NK-92 (cell line): ENCODE measurements around the gene NKIRAS2.
"Not testable (repeated sequence)": the region's sequence is repeated elsewhere in the genome, so short reads cannot be mapped to it uniquely, and the experiment has no call there.

Experiments
- DNase-seq: peaks from one replicate; lab custom pipeline; 2025; ENCODE audit not compliant: unreplicated experiment; lab: John Stamatoyannopoulos, UW

NKIRAS2 gene

DNA sequence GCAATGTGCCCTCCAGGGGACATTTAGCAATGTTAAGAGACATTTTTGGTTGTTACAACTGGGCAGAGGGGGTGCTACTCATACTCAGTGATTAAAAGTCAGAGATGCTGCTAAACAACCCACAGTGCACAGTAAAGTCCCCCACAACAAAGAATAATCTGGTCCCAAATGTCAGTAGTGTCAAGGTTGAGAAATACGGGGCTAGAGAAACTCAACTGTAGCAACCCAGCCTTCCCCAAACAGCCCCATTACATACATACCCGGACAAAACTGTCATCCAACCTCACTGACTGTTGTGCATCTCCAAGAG lies 23.1 kb upstream of the NKIRAS2 start:
- DNase-seq = no peak

DNA sequence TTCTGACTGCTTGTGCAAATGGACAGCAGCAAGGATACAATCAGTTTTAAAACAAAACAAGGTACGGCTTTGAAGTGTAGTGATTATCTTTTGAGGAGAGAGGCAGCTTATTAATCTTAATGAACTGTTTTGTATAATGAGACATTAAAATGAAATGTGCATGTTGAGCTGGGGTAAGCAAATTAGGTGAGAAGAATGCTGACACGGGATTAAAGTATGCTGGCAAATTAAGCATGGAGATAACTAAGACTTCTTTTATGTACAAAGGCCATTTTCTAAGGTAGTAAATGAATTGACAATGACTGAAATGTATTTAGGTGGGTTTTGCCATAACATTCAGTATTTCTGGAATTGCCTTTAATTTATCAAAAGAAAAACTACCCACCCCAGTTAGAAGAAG lies 21.4 kb upstream of the NKIRAS2 start:
- DNase-seq = no peak

DNA sequence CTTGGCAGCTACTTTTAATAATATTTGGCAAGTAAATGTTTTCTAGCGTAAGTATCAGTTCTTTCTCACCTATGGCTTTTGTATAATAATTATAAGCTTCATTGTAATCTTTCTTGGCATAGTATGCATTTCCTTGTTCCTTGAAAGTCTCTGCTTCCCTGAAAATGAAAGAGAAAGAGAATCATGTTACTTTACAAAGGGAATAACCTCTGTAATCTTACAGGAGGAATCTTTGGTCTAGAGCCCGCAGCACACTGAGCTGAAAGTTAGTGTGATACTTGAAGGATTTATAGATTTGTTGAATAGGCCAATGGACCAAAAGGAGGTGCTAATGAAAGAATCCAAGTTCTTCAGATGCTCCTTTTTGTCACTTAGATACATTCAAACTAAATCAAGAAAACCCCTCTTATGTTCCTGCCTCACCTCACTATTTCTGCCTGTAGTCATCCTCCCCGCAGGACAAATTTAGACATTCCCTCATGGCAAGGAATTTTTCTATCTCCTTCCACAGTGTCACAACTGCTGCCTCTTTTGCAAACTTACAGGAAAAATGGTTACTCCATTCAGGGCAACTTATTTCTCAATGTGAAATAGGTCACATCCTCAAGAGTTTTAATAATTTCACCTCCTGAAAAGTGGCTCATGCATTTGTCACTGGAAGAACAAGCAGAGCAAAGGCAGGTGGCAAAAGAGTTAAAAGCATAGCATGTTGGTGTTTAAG lies 19.3 kb upstream of the NKIRAS2 start:
- DNase-seq = no peak

DNA sequence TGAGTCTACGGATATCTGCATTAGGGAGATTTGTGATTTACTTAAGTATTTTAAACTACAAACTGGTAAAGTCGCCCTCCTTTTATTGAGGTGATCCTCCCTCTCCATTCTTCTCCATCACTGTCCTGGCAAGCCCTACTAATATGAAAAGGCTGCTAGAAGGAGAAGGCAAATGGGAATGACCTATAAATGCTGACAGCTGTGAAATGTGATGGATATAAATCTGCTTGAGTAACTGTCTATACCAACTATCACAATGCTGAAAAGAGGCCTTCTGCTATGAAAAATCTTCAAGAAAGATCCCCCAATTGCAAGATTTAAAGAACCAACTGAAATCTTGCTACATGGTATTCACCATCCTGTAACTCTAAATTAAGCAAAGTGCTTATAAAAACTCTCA lies 18.2 kb upstream of the NKIRAS2 start:
- DNase-seq = no peak

DNA sequence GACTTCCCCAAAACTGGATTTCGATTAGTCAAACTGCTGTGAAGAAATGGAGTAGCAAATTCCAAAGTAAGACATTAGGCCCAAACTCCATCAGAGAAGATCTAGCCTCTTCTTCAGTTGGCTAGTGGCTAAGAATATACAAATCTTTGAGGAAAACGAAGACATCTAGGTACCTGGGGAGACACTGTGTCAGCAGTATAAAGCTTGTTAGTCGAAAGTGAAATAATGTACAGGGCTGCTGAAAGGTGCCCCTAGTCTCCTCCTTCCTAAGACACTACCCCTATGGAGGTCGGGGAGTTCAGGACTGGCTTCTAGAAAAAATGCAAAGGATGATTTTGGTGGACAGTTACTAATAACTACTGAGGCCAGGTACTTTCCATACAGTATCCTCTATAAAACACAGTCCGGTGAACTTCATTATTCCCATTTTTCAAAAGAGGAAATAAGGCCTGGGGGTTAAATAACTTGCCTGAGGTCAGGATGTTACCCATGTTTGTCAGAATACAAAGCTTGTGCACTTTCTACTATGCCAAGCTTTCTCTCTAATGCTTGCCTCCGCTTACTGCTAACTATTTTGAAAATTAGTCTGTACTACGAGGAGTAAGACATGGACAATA lies 17.6 kb upstream of the NKIRAS2 start:
- no peak for DNase-seq

DNA sequence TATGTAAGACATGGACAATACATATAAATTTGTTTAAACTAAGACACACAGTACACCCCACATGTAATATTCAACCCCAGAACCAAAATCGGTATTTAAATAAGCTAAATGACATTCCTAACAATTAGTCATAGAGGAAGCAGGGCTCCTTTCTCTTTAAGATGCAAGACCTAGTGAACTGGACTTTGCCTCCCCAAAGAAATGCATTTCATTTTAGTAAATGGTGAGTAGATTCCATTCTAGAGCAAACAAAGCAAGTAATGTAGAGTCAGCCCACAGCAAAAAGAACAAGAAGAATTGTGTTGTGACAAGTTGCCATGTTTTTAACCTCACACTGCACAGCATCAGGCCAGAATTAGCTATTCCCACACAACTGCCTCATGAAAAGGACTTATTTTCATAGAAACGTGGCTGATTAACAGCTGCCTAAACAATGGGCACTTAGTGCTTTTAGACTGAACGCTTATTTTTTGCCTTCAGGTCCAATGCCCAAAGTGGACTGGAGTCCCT lies 17.0 kb upstream of the NKIRAS2 start:
- DNase-seq = no peak

DNA sequence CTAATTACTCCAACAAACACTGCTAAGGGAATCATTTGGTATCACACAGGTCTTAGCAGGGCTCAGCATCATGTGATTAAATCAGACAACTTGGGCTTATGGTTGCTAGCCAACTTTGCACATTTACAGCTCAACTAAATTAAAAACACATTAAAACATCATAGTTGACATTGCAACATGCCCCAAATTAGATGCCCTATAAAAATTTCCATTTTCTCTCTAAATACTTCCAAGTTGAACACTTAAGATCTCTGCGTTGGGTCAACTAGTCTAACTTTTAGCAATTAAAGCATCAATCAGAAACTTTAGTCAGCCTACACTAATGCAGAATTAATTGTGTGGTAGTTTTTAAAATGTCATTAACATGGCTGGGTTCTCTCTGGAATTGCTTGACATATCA lies 14.7 kb upstream of the NKIRAS2 start:
- no peak for DNase-seq

DNA sequence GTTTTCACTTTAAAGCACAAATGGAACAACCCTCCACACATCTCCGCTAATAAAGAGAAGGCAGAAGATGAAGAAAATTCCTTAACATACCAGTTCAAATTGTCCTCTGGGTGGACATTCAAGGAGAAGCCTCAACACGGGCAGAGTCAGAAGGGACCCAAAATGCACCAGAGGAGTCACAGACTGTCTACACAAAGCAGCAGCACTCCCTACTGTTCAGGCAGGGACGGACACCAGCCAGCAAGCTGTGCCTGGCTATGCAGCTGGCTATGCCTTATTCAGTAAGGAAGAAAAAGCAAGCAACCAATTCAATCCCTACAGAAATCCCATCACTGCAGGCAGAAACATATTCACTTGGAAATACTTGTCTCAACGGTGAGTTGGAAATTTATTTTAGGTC lies 10.7 kb upstream of the NKIRAS2 start:
- no peak for DNase-seq

DNA sequence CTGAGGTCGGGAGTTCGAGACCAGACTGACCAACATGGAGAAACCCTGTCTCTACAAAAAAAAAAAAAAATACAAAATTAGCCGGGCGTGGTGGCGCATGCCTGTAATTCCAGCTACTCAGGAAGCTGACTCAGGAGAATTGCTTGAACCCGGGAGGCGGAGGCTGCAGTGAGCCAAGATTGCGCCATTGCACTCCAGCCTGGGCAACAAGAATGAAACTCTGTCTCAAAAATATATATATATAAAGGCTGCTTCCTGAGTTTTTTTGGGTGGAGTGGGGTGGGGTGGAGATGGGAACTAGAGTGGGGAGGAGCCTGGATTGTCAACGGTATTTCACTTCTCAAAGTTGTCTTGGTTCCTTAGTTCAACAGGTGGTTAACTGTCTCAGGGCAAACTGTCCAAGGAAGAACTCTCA lies 9.6 kb upstream of the NKIRAS2 start:
- DNase-seq = not testable (repeated sequence)

DNA sequence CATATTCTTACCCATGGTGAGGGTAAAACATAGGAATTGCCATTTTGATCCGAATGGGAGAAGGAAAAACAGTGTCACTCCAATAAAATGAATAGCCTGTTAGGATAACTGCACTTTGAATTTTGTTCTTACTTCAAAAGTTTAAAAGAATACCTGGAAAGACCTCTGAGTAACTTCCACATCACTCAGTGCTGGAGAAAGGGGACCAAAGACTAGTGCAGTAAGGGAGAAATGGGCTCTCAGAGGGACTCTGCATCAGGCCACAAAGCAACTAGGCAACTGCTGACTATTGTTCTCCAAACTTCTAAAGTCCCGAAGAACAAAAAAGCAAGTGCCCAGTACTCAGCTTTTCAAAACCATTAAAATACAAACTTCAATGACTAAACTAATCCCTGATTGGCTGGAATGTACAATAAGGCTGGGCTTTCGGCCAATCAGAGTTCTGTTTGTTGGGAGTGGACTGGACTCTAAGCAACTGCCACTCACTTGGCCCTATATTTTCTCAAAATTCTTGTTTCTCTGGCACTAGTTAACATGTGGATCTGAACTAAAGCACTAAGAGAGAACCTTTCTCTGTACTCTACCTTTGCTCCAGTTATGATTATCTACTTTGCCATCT lies 8.9 kb upstream of the NKIRAS2 start:
- no peak for DNase-seq

DNA sequence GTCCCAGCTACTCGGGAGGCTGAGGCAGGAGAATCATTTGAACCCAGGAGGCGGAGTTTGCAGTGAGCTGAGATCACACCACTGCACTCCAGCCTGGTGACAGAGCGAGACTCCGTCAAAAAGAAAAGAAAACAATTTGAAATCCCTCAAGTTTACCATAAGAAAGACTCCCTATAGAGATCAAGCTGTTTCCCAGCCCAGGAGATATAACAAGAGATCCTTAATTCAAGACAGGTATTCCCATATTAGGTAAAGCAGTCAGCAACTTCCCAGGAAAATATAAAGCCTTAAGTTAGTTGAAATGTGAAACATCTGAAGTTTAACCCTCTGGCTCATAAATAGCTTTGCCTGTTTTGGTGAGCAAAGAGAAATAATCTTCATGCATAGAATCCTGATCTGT lies 7.5 kb upstream of the NKIRAS2 start:
- not testable (repeated sequence) for DNase-seq

DNA sequence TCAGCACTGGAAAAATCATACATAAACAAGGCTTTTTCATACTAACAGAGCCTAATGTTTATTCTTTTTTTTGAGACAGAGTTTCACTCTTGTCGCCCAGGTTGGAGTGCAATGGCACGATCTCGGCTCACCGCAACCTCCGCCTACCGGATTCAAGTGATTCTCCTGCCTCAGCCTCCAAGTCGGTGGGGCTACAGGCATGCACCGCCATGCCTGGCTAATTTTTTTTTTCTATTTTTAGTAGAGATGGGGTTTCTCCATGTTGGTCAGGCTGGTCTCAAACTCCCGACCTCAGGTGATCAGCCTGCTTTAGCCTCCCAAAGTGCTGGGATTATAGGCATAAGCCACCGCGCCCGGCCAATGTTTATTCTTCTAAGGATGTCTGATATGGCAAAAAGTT lies 6.2 kb upstream of the NKIRAS2 start:
- DNase-seq = not testable (repeated sequence)

DNA sequence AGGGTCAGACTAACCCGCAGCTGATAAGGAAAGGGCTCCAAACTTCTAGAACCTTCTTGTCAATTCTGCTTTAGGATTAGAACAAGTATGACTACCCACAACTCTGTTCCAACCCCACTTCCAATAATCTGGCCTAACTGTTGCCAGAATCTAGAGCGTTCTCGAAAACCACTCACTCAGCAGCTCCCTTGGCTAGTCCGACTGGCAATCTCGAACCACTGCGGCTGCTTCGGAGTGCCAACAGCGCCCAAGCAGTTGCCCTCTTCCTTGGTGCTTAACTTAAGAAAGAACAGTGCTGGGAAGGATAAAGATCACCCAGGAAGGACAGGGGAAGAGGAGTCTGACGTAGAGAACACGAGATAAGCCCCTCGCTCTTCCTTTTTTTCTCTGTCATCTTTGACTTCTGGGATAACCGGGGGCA lies 3.5 kb upstream of the NKIRAS2 start:
- no peak for DNase-seq

DNA sequence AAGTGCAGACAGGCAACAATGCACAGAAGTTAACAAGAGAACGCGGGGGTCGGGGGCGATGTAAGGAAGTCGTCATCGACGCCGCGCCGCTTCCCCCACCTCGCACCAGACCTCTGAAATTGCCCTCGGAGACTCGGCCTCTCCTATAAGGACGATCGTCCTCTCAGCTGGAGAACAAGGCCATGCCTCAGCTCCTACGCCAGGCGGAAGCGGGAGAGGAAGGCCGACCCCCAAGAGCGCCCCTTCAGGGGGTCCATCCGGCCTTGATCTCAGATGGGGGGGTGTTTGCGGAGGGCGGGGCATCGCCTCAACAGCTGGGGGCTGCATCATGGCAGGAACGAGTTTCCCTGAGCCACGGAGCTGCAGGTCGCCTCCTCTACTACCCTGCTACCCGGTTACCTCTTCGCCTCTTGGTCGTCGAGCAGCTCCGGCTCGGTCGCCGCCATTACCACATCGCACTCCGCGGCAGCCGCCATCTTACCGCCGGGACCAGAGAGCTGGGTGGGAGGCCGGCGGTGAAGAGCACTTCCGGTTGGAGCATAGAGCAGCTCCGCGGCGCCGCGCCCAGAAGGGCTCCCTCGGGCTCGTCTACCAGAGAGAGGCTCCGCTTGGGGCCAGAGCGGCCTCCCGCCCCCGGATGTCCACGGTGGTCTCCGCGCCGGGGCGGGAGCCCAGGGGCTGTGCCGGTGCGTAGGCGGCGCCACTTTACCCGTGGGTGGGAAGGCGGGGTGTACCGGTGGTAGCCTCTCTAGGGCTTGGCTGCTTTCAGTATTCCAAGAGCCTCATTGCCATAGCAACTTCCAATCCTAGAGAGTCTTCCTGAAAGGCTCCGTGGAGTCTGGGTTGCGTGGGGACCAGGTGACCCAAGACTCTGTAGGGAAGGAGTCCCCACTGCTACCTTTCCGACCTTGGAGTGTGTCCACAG lies 2.7 kb upstream of the NKIRAS2 start, which contains the start of gene DNAJC7:
Gene DNAJC7, minus strand, starts transcription at position 499 of the 925 bp plus-strand sequence. Its CDS starts 23 bp downstream, at position 476.
- no peak for DNase-seq

DNA sequence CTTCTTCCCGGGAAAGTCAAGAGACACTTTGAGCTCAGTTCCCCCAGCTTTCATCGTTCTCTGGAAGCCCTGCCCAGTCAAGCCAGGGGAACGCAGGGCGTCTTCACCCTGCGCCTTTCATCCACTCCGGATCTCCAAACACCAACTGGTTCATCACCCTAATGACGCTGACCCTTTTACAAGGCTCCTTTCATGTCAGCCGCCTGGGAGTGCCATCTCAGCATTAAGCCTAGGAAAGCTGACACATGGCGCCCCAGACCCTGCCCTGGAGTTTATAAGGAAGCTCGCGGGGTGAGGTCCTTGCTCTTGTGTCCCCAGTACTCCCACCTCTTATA lies 2.1 kb upstream of the NKIRAS2 start:
- DNase-seq = no peak

DNA sequence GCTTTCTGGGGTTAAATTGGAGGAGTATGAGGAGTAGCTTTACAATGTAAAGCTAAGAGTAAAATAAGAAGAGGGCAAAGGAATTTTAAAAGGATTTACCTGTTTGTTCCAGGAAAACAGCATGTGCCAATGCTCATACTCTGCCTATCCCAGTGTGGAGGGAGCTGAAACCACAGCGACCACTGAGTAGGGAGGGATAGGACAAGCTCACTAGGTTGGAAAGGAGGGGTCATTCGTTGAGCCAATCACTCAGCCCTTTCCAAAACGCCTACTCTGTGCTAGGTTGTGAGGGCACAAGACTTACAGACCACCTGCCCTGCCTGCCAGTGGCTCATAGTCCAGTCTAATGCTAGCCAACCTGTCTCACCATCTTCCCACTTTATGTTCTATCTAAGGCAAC lies 1.6 kb upstream of the NKIRAS2 start:
- no peak for DNase-seq

DNA sequence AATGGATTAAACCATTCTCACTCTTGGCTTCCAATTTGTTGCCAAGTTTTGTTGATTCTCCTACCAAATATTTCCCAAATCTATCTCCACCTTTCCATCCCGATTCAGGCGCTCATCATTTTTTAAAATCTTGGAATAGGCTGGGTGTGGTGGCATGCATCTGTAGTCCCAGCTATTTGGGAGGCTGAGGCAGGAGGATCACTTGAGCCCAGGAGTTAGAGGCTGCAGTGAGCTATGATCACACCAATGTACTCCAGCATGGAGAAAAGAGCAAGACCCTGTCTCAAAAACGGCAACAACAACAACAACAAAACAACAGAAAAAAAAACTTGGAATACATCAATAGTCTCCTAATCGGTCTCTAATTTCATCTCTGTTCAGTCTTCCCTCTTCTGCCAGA lies 902 bp upstream of the NKIRAS2 start:
- no peak for DNase-seq

DNA sequence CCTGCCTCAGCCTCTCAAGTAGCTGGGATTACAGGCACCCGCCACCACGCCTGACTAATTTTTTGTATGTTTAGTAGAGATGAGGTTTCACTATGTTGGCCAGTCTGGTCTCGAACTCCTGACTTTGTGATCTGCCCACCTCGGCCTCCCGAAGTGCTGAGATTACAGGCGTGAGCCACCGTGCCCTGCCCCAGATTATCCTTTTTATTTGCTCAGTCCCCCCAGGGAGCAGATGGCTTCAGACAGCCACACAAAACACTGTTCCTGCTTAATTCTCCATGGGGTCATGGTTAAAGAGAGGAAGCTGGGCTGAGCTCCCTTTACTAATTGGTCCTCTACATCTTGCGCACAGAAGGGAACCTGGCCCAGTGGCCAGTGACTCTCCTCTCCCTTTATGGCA lies 955 bp downstream of the NKIRAS2 start:
- not testable (repeated sequence) for DNase-seq

DNA sequence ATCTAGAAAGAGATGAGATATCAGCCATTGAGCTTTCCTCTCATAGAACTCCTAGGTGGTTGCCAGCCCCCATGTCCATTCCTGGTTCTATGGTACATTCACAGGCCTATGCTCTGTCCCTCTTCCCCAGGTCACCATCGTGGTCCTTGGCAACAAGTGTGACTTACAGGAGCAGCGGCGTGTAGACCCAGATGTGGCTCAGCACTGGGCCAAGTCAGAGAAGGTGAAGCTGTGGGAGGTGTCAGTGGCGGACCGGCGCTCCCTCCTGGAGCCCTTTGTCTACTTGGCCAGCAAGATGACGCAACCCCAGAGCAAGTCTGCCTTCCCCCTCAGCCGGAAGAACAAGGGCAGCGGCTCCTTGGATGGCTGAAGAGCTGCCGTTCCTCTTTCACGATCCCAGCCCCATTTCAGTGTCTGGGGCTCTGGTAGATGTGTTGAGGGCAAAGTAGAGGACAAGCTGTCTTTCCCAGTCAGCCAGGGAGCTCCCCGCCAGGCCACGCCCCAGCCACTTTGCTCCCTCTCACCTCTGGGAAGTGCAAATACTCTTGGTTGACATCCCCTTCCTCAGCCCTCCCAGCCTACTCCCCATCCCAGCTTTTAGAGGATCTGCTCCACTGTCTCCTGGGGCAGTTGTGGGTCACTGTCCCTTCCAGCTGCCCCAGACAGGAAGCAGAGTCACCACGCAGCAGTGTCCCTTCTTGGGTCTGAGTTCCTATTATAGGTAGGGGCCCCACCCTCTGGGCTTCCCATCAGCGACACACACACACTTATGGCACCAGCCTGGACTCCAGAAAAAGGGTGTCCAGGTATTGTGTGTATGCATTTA lies 3.8 kb downstream of the NKIRAS2 start:
- no peak for DNase-seq

DNA sequence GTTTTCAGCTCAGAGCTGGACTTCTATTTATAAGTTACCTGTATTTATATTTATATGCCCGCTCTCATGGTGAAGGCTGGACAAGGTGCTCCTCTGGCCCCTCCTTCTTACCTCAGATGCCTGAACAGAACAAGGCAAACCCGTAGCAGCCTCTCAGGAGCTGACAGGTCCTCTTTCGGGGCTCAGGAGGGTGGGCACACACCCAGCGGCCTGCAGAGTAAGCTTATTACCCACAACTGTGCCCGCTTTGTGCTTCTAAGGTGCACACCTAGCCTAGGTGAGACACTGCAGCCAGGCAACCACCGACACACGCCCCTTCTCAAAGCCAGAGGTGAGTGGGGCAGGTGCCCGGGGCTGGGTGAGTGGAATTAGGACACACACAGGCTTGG lies 5.3 kb downstream of the NKIRAS2 start:
- DNase-seq = no peak

DNA sequence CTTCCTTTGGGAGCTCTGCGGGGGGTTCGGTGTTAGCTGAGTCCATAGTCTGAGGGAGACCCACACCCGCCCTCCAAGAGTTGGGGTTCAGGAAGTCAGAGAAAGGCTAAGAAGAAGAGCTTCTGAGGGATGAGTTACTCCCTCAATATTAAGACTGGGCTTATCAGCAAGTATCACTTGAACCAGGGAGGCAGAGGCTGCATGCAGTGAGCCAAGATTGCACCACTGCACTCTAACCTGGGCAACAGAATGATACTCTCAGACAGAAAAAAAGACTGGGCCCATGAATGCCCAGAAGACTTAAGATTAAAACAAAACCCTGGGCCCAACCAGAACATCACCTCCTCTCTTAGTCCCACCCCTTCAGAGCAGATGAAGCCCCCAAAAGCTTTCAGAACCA lies 6.0 kb downstream of the NKIRAS2 start:
- DNase-seq = no peak
